ENCODE data around the gene WWOX.

Gene WWOX

GRCh38 chr16:78128913-78129312 lies 29.5 kb downstream of the WWOX start:
- H3K4me3 ChIP-seq (ENCODE audit: low read depth, low read length): no peak overlapping the region
- TF ChIP-seq POLR2A (IDR thresholded peaks at IDR 0.05; ENCODE audit: extremely low read depth, insufficient read length) (no peak), MYC (IDR thresholded peaks at IDR 0.05; ENCODE audit: low read depth, low read length) (no peak), CTCF (IDR thresholded peaks at IDR 0.05; ENCODE audit: low read depth, low read length) (no peak)
- TF ChIP-seq, protein P1, sequence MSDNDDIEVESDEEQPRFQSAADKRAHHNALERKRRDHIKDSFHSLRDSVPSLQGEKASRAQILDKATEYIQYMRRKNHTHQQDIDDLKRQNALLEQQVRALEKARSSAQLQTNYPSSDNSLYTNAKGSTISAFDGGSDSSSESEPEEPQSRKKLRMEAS (IDR thresholded peaks at IDR 0.05; ENCODE audit: low read depth, low read length): no peak
- no peak for DNase-seq (ENCODE audit: low read depth)

DNA sequence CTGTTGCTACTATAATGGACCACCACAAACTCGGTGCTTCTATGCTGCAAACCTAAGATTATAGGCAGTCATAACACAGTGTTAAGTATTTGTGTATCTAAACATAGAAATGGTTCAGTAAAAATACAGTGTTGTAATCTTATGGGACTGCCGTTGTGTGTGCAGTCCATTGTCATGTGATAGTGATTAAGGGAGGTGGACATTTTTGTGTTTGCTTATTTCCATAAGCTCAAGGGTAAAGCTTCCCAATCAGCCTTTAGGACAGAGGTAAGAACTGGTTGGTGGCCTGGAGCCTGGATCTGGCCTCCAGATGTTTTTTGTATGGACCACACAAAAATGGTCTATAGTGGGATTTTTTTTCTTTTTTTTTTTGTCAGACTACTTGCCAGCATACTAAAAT lies 29.9 kb downstream of the WWOX start:
- TF ChIP-seq, protein P1 (IDR thresholded peaks at IDR 0.05; ENCODE audit: low read depth, low read length): no peak
- TF ChIP-seq MYC (IDR thresholded peaks at IDR 0.05; ENCODE audit: low read depth, low read length): no peak
- no peak for DNase-seq (ENCODE audit: low read depth)
- no peak overlapping the region for H3K4me3 ChIP-seq (ENCODE audit: low read depth, low read length)

GRCh38 chr16:78130083-78130608 lies 30.7 kb downstream of the WWOX start:
- H3K4me3 ChIP-seq (ENCODE audit: low read depth, low read length): no peak overlapping the region
- TF ChIP-seq MYC (IDR thresholded peaks at IDR 0.05; ENCODE audit: low read depth, low read length): no peak
- TF ChIP-seq CTCF (IDR thresholded peaks at IDR 0.05; ENCODE audit: low read depth, low read length): no peak
- TF ChIP-seq, protein P1 (IDR thresholded peaks at IDR 0.05; ENCODE audit: low read depth, low read length): no peak
- TF ChIP-seq POLR2A (IDR thresholded peaks at IDR 0.05; ENCODE audit: extremely low read depth, insufficient read length): no peak
- no peak for DNase-seq (ENCODE audit: low read depth)

DNA sequence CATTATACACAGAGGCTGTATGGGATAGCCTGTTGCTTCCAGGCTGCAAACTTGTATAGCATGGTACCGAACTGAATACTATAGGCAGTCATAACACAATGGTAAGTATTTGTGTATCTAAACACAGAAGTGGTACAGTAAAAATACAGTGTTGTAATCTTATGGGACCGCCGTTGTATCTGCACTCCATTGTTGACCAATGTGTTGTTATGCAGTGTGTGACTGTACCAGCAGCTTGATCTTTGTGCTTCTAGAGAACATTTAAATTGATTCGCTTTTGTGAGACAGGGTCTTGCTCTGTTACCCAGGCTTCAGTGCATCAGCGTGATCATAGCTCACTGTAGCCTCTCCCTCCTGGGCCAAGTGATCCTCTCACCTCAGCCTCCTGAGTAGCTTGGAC lies 31.5 kb downstream of the WWOX start:
- TF ChIP-seq CTCF (IDR thresholded peaks at IDR 0.05; ENCODE audit: low read depth, low read length): no peak
- TF ChIP-seq POLR2A (IDR thresholded peaks at IDR 0.05; ENCODE audit: extremely low read depth, insufficient read length): no peak
- no peak for TF ChIP-seq MYC (IDR thresholded peaks at IDR 0.05; ENCODE audit: low read depth, low read length)
- TF ChIP-seq, protein P1 (IDR thresholded peaks at IDR 0.05; ENCODE audit: low read depth, low read length): no peak
- no peak overlapping the region for H3K4me3 ChIP-seq (ENCODE audit: low read depth, low read length)

GRCh38 chr16:78133919-78134318 lies 34.5 kb downstream of the WWOX start:
- no peak for DNase-seq (ENCODE audit: low read depth)
- H3K4me3 ChIP-seq (ENCODE audit: low read depth, low read length): no peak overlapping the region
- no peak for TF ChIP-seq MYC (IDR thresholded peaks at IDR 0.05; ENCODE audit: low read depth, low read length)
- TF ChIP-seq, protein P1 (IDR thresholded peaks at IDR 0.05; ENCODE audit: low read depth, low read length): no peak
- no peak for TF ChIP-seq POLR2A (IDR thresholded peaks at IDR 0.05; ENCODE audit: extremely low read depth, insufficient read length)
- no peak for TF ChIP-seq CTCF (IDR thresholded peaks at IDR 0.05; ENCODE audit: low read depth, low read length)

More for the DNA sequence above, 31.5 kb downstream of the WWOX start:
- DNase-seq (ENCODE audit: low read depth): no peak

- TF ChIP-seq CTCF (IDR thresholded peaks at IDR 0.05; ENCODE audit: low read depth, low read length) (no peak), MYC (IDR thresholded peaks at IDR 0.05; ENCODE audit: low read depth, low read length) (no peak), POLR2A (IDR thresholded peaks at IDR 0.05; ENCODE audit: extremely low read depth, insufficient read length) (no peak)
- TF ChIP-seq, protein P1 (IDR thresholded peaks at IDR 0.05; ENCODE audit: low read depth, low read length): no peak
- no peak for DNase-seq (ENCODE audit: low read depth)
- H3K4me3 ChIP-seq (ENCODE audit: low read depth, low read length): no peak overlapping the region
Measured at GRCh38 chr16:78134944-78135619, 35.6 kb downstream of the WWOX start.

Measured in NB4 (cell line).